K562 (cell line): ENCODE measurements around the gene VIPR2. TPM values are rescaled to one million over a fixed set of nuclear protein-coding genes. Genes with fewer than 3 reads are reported as not detected.
A peak's percentile ranks its signal among the peaks of the same experiment; 100 is the strongest.

Source experiments
- ATAC-seq: fragments of 200-7000 bp; cut with Tn5 transposase; 3 replicates; pipeline ENCODE4 v1.9.1; 2020; ENCODE audit warnings: moderate library complexity
- BruUV-seq: library from RNA; stranded (reverse); fragments of 400-500 nt; replicated peaks from 2 replicates; lab custom pipeline; 2021; lab: Mats Ljungman, UMichigan
- CTCF ChIA-PET: fragments of 300-600 bp; formaldehyde crosslinking; extraction: SDS; loops from one replicate; lab custom pipeline; 2021; ENCODE audit warnings: low intra/inter-chr PET ratio; lab: Yijun Ruan, JAX
- POLR2A ChIA-PET: fragments of 300-600, 350-650 bp; sonication (Branson Sonifier 250); formaldehyde crosslinking; extraction: SDS; loops from one replicate; lab custom pipeline; 2021; ENCODE audit warnings: antibody characterized with exemption, inconsistent platforms; lab: Yijun Ruan, JAX
- DNase-seq, 4 experiments: peaks; one replicate each; pipeline versions ENCODE4 v3.0.0 to v3.0.0-alpha.2; 2011 to 2018; ENCODE audit warnings: low spot score in 3 of 4, mixed read lengths in 3 of 4; ENCODE audit errors: extremely low read depth in 1 of 4
- FAIRE-seq: peaks from 2 replicates; lab custom pipeline; 2011; peaks lifted over from hg19 to GRCh38; lab: Jason Lieb, UNC
- H2AFZ ChIP-seq: 2 replicates; pipeline ENCODE4 v1.6.0; 2011; ENCODE audit warnings: low read depth, low read length, control low read depth, inconsistent platforms
- H3K27ac ChIP-seq: fragments of 200-600 bp; 3 replicates; pipeline ENCODE4 v1.8.0; 2011; ENCODE audit warnings: low read depth, mild to moderate bottlenecking, control low read depth, inconsistent platforms, low read length, moderate library complexity, mixed read lengths; ENCODE audit errors: extremely low read depth
- H3K27me3 ChIP-seq, 2 experiments: fragments of 300-600 bp in 1 of 2; 2 replicates in 1 of 2; 3 replicates in 1 of 2; pipeline versions ENCODE4 v1.6.0 to v1.8.0; 2011; ENCODE audit warnings: inconsistent platforms in 2 of 2, low read length in 2 of 2, mild to moderate bottlenecking in 1 of 2, mixed read lengths in 1 of 2, moderate library complexity in 1 of 2; ENCODE audit not compliant: control insufficient read depth in 2 of 2, insufficient read depth in 2 of 2
- H3K36me3 ChIP-seq: fragments of 300-600 bp; 3 replicates; pipeline ENCODE4 v1.8.0; 2011; ENCODE audit warnings: mild to moderate bottlenecking, low read length, inconsistent platforms; ENCODE audit not compliant: control insufficient read depth, insufficient read depth
- H3K4me1 ChIP-seq, 2 experiments: fragments of 200-600 bp in 1 of 2; replicated peaks in 1 of 2; 2 replicates in 1 of 2; 3 replicates in 1 of 2; pipeline versions ENCODE4 v1.5.1 to v1.8.0; 2011; ENCODE audit warnings: inconsistent platforms in 2 of 2, low read length in 2 of 2, mild to moderate bottlenecking in 1 of 2, mixed read lengths in 1 of 2, moderate library complexity in 1 of 2; ENCODE audit not compliant: control insufficient read depth in 2 of 2, insufficient read depth in 2 of 2
- H3K4me2 ChIP-seq: 2 replicates; pipeline ENCODE4 v1.6.1; 2011; ENCODE audit warnings: low read length, control low read depth, inconsistent platforms, mixed read lengths; ENCODE audit not compliant: insufficient read depth
- H3K4me3 ChIP-seq: fragments of 200-600 bp; sonication (generic), shearing (Covaris generic); 2 replicates; pipeline ENCODE4 v1.5.1; 2016; ENCODE audit warnings: control low read depth, inconsistent platforms
- H3K79me2 ChIP-seq: fragments of 200-600 bp; 3 replicates; pipeline ENCODE4 v1.8.0; 2011; ENCODE audit warnings: low read length, inconsistent platforms; ENCODE audit not compliant: control insufficient read depth, insufficient read depth
- H3K9ac ChIP-seq, 2 experiments: 2 replicates each; pipeline versions ENCODE4 v1.6.0 to v1.6.1; 2011; ENCODE audit warnings: low read depth in 2 of 2, low read length in 2 of 2, control low read depth in 1 of 2, inconsistent platforms in 1 of 2, mild to moderate bottlenecking in 1 of 2, mixed read lengths in 1 of 2; ENCODE audit not compliant: insufficient read depth in 1 of 2
- H3K9me1 ChIP-seq: one replicate; pipeline ENCODE4 v1.6.0; 2011; ENCODE audit warnings: inconsistent platforms, mild to moderate bottlenecking, low read length, moderate library complexity; ENCODE audit not compliant: control insufficient read depth, insufficient read depth
- H3K9me3 ChIP-seq: replicated peaks from 2 replicates; pipeline ENCODE4 v1.5.1; 2011; ENCODE audit warnings: low read depth, low read length, inconsistent platforms; ENCODE audit not compliant: control insufficient read depth, insufficient read depth
- H4K20me1 ChIP-seq: replicated peaks from 2 replicates; pipeline ENCODE4 v1.6.1; 2011; ENCODE audit warnings: low read length, inconsistent platforms, mixed read lengths; ENCODE audit not compliant: control insufficient read depth, insufficient read depth
- PML ChIP-seq: IDR thresholded peaks from 2 replicates; pipeline ENCODE4 v1.6.1; 2012; ENCODE audit warnings: low read length, inconsistent platforms
- RNF2 ChIP-seq: sonication (generic); IDR thresholded peaks from 2 replicates; pipeline ENCODE4 v1.6.1; 2016
- TCFL5 ChIP-seq: fragments of 250-450 bp; sonication (Bioruptor Pico); conservative IDR thresholded peaks from 2 replicates; pipeline ENCODE4 v1.6.1; 2021; ENCODE audit warnings: mild to moderate bottlenecking, moderate library complexity, matching md5 sums
- ZNF263 ChIP-seq: sonication (generic); formaldehyde crosslinking; IDR thresholded peaks from 2 replicates; pipeline ENCODE4 v1.8.0; 2022; ENCODE audit warnings: mild to moderate bottlenecking, missing genetic modification reagents, borderline replicate concordance
- WGBS: fragments of 100-300 bp; shearing (Covaris generic); methylation state at CpG from one replicate; pipeline ENCODE4 v1.1.6; 2016; ENCODE audit warnings: low coverage, mixed read lengths; ENCODE audit not compliant: insufficient coverage; ENCODE audit errors: missing lambda C conversion rate; 5-methylcytosine and 5-hydroxymethylcytosine counted together
- in situ Hi-C: fragments of 300-500 bp; cut with MboI; formaldehyde crosslinking; loops from 4 replicates; pipeline ENCODE4 v1.15.0; 2018; ENCODE audit warnings: inconsistent platforms, mixed read lengths
- intact Hi-C: fragments of 100-400 bp; cut with micrococcal nuclease; formaldehyde crosslinking; loops from 2 replicates; pipeline ENCODE4 v1.14.2; 2022
- polyA plus RNA-seq, 8 experiments: library from polyadenylated mRNA; depleted of rRNA in 4 of 8; stranded (reverse) in 5 of 8; unstranded in 3 of 8; fragments of >200 nt; fragmentation: Nextera tagmentation in 2 of 8; fragmentation: Illumina TruSeq in 1 of 8; extraction: Ambion mirVana in 2 of 8; extraction: Trizol in 1 of 8; gene quantifications; 2 replicates each; pipeline versions ENCODE4 v1.2.1 to v1.2.3, GENCODE V29; 2011 to 2014; ENCODE audit warnings: inconsistent platforms in 1 of 8, missing spikeins in 1 of 8
- total RNA-seq, 7 experiments: library from RNA; depleted of rRNA in 6 of 7; stranded (reverse); fragments of >200 nt in 6 of 7; fragmentation: Illumina TruSeq in 2 of 7; extraction: Trizol in 2 of 7; gene quantifications; 2 replicates each; pipeline versions ENCODE4 v1.2.1 to v1.2.3, GENCODE V29; 2011 to 2021; ENCODE audit warnings: low replicate concordance in 1 of 7

The VIPR2 gene
- total and polyA plus RNA-seq, 9 of the 15 experiments (the other 6 are each of a cell fraction or from before 2014, with no cell fraction given): 0.04 TPM; not detected in 8

- Histone ChIP-seq H3K4me2 (no peak overlapping the region), H3K27ac (no peak overlapping the region), H3K27me3 (peaks cover 52 to 92% of the 10 kb centered on the region in 2 experiments), H4K20me1 (peaks cover 19% of the 10 kb centered on the region; the same call in 1 of the 2 replicates), H2AFZ (no peak overlapping the region), H3K9me3 (no peaks in the 10 kb centered on the region), H3K4me1 (peaks cover 0 to 7% of the 10 kb centered on the region in 2 experiments; a peak in 1 of 5 replicates), H3K9ac (no peak overlapping the region), H3K4me3 (no peak overlapping the region), H3K79me2 (no peaks in the 10 kb centered on the region), H3K9me1 (no peaks in the 10 kb centered on the region), H3K36me3 (no peaks in the 10 kb centered on the region)
- in situ Hi-C loops: no loop called here
- POLR2A ChIA-PET: interaction anchor here (0.7 kb wide), 1 partner anchor 31 kb away, joined by 5 read pairs; no protein-coding TSS in a partner anchor
- ATAC-seq: no peak
- BruUV-seq: no TSS peak
- CTCF ChIA-PET: no interaction called here
- no peak for FAIRE-seq
- intact Hi-C loops: no loop called here
- no peak for DNase-seq
- WGBS: 1% methylated on average over 14 of the region's 14 CpGs
- no peak for TF ChIP-seq TCFL5 (CRISPR knock-in tag)
- no peak for TF ChIP-seq PML
These were observed 39.4 kb downstream of the VIPR2 start for GRCh38 chr7:159105066-159105780.

- POLR2A ChIA-PET: interaction anchor here (0.7 kb wide), 1 partner anchor 32 kb away, joined by 5 read pairs; no protein-coding TSS in a partner anchor
- intact Hi-C loops: no loop called here
- no peak overlapping the region for H2AFZ ChIP-seq
- no peaks in the 10 kb centered on the region for H3K36me3 ChIP-seq
- 1% methylated on average over 19 of the region's 19 CpGs for WGBS
- H3K4me3 ChIP-seq: no peak overlapping the region
- no peak overlapping the region; a peak in 1 of 4 replicates for H3K9ac ChIP-seq
- H3K4me2 ChIP-seq: no peak overlapping the region
- H3K4me1 ChIP-seq: peaks cover 0 to 7% of the 10 kb centered on the region in 2 experiments; a peak in 1 of 5 replicates
- no peaks in the 10 kb centered on the region for H3K9me3 ChIP-seq
- no peaks in the 10 kb centered on the region for H3K9me1 ChIP-seq
- in situ Hi-C loops: no loop called here
- TF ChIP-seq RNF2: no peak
- peak; percentile 95 for TF ChIP-seq ZNF263 (CRISPR knock-in tag)
- TF ChIP-seq, all 486 proteins: peak for 1
- Histone ChIP-seq H3K27me3 (peaks cover 48 to 94% of the 10 kb centered on the region in 2 experiments), H4K20me1 (peaks cover 19% of the 10 kb centered on the region; the same call in 1 of the 2 replicates), H3K79me2 (no peaks in the 10 kb centered on the region), H3K27ac (no peak overlapping the region)
- no peak for DNase-seq
- no peak for ATAC-seq
- BruUV-seq: no TSS peak
- CTCF ChIA-PET: no interaction called here
- FAIRE-seq: no peak
These were observed 40.3 kb downstream of the VIPR2 start for GRCh38 chr7:159104188-159104920.
